Activated CD4-positive, alpha-beta T cell treated with anti-CD3 and anti-CD28 coated beads, Interleukin-2, amount 50 U/mL, for 48 hours (primary cell): Measurements from ENCODE around the gene MRPL22.
"Not testable (repeated sequence)": the region's sequence is repeated elsewhere in the genome, so short reads cannot be mapped to it uniquely, and the experiment has no call there.

Experiments
- DNase-seq, 2 experiments: peaks; one replicate each; pipeline ENCODE4 v3.0.0-alpha.2; 2020

Gene MRPL22

GRCh38 chr5:154940772-154941620, at the start of gene MRPL22:
MRPL22 (plus strand) TSS chr5:154941073; CDS start chr5:154941111, 38 bp downstream.
- peak; percentile 94 to 96 for DNase-seq

- DNase-seq: no peak
Measured at GRCh38 chr5:154892369-154892771, 48.5 kb upstream of the MRPL22 start.

- no peak for DNase-seq
Measured at GRCh38 chr5:154893381-154893780, 47.5 kb upstream of the MRPL22 start.

GRCh38 chr5:154895606-154896561, 45.0 kb upstream of the MRPL22 start:
- no peak for DNase-seq

- no peak for DNase-seq
Measured at GRCh38 chr5:154896562-154897165, 44.2 kb upstream of the MRPL22 start.

GRCh38 chr5:154898210-154898609, 42.7 kb upstream of the MRPL22 start:
- no peak for DNase-seq

- no peak for DNase-seq
Measured at GRCh38 chr5:154899151-154899816, 41.6 kb upstream of the MRPL22 start.

- DNase-seq: no peak
Measured at GRCh38 chr5:154900066-154900465, 40.8 kb upstream of the MRPL22 start.

GRCh38 chr5:154901276-154901675, 39.6 kb upstream of the MRPL22 start:
- DNase-seq: no peak

- no peak for DNase-seq
Measured at GRCh38 chr5:154901913-154902312, 39.0 kb upstream of the MRPL22 start.

- not testable (repeated sequence) for DNase-seq
Measured at GRCh38 chr5:154905601-154906000, 35.3 kb upstream of the MRPL22 start.

- DNase-seq: no peak
Measured at GRCh38 chr5:154916874-154917273, 24.0 kb upstream of the MRPL22 start.

- no peak for DNase-seq
Measured at GRCh38 chr5:154917757-154918156, 23.1 kb upstream of the MRPL22 start.

GRCh38 chr5:154923441-154924430, 17.1 kb upstream of the MRPL22 start:
- no peak for DNase-seq

- DNase-seq: no peak
Measured at GRCh38 chr5:154933537-154933936, 7.3 kb upstream of the MRPL22 start.

- DNase-seq: no peak
Measured at GRCh38 chr5:154934881-154935280, 6.0 kb upstream of the MRPL22 start.

GRCh38 chr5:154937186-154937717, 3.6 kb upstream of the MRPL22 start:
- no peak for DNase-seq

GRCh38 chr5:154937718-154938466, 3.0 kb upstream of the MRPL22 start, which contains the start of gene GEMIN5:
GEMIN5 (minus strand) TSS chr5:154938211; CDS start chr5:154938133, 78 bp downstream.
- peak; percentile 85 to 86 for DNase-seq

GRCh38 chr5:154939387-154939786, 1.5 kb upstream of the MRPL22 start:
- not testable (repeated sequence) for DNase-seq

GRCh38 chr5:154940375-154940771, 500 bp upstream of the MRPL22 start:
- no peak for DNase-seq
